HG02981 (cell line): ENCODE measurements around the gene ABHD12.
"Not testable (repeated sequence)": the region's sequence is repeated elsewhere in the genome, so short reads cannot be mapped to it uniquely, and the experiment has no call there.

ENCODE experiments used
- ATAC-seq: cut with Tn5 transposase; IDR thresholded peaks from one replicate; pipeline ENCODE4 v1.9.1; 2021; ENCODE audit warnings: mild to moderate bottlenecking, moderate library complexity; ENCODE audit not compliant: unreplicated experiment

The ABHD12 gene

DNA sequence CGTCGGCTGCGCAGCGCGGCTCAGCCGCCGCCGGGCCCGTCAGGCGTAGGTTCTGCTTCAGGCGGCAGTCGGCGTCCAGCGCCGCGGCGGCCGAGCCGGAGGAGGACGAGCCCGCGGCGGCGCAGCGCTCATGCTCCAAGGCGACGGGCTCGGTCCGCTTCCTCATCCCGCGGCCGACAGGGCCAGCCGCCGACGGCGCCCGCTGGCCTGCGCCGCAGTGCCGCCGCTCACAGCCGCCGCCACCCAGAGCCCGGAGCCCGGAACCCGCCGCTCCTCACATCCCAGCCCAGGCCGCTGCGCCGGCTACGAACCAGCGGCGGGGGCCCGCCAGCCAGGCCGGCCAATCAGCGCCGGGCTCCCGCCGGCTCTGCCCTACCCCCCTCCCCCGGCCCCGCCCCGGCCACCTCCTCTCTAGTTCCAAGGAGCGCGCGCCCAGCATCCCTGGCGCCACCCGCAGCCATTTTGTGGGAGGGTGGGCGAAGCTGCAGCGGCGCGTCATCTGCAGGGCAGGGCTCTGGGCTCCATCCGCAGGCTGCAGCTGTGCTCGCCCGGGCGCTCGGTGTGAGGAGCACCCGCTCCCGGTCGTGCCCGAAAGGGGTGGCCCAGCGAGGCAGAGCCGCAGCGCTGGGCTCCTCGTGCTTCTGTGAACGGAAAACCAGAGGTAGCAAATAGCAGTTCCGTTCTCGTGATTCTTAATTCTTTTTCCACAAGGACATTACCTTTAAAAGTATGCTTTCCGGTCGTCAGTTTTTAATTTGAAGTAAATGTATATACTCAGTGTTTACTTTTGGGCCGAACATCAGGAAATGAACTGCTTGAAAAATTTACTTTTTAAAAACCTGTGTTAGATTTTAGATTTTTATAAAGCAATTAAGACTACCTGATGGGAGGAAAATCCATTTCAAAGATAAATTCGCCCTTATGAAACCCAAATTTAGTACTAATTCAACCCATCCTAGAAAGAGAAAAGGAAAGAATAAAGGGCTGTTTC is at the start of gene ABHD12:
ABHD12 (minus strand) TSS at position 298 of the 991 bp plus-strand sequence; CDS start at position 166, 132 bp downstream.
- ATAC-seq = peak; percentile 89

- no peak for ATAC-seq
Measured at GRCh38 chr20:25439328-25439727, 48.7 kb upstream of the ABHD12 start.

GRCh38 chr20:25437153-25437581 is 46.5 kb upstream of the ABHD12 start:
- ATAC-seq = no peak

DNA sequence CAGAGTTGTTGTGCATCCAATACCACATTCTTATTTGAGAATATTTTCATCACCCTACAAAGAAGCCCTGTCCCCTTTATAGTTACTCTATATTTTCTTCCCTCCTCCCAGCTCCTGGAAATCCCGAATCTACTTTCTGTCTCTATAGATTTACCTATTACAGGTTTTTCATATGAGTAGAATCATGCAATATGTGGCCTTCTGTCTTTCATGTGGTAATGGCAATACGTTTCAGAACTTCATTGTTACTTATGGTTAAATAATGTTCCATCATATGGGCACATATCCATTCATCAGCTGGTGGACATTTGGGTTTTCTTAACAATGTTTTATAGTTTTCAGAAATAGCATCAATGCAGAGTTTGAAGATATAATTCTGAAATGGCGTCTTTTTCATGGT is 33.9 kb upstream of the ABHD12 start:
- ATAC-seq = no peak

GRCh38 chr20:25422032-25422431 is 31.4 kb upstream of the ABHD12 start:
- no peak for ATAC-seq

DNA sequence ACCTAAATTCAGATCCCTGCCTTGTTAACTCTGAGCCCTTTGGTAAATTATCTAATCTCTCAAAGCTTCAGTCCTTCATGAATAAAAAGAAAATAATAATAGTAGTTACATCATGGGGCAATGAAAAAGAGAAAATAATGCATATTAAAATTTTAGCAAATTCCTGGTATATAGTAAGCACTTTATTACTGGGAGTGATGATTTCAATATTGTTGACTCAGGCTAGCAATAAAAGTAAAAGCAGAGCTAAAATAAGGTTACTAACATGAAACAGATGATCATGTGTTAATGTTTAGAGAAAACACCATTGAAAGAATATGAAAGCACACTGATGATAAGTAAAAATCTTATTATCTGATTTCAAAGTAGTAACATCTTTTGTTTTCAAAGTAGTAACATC is 30.5 kb upstream of the ABHD12 start:
- no peak for ATAC-seq

GRCh38 chr20:25418776-25419175 is 28.1 kb upstream of the ABHD12 start:
- no peak for ATAC-seq

DNA sequence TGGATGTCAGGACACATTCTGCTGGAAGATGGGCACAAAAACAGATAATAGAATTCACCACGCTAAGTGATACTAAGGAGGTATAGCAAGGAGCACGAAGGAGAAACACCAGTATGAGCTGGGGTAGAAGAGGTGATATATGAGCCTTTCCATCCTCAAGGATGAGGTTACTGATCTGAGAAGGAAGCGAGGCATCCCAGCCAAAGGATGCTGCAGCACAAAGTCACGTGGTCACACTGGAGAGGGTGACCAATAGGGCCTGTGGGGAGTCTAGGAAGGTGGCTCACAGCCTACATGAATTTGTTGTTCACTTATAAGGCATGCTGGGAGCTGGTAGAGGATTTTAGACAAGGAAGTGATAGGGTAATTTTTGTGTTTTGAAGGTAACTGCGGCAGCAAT is 18.3 kb upstream of the ABHD12 start:
- no peak for ATAC-seq

GRCh38 chr20:25408170-25408547 is 17.5 kb upstream of the ABHD12 start:
- ATAC-seq = no peak

DNA sequence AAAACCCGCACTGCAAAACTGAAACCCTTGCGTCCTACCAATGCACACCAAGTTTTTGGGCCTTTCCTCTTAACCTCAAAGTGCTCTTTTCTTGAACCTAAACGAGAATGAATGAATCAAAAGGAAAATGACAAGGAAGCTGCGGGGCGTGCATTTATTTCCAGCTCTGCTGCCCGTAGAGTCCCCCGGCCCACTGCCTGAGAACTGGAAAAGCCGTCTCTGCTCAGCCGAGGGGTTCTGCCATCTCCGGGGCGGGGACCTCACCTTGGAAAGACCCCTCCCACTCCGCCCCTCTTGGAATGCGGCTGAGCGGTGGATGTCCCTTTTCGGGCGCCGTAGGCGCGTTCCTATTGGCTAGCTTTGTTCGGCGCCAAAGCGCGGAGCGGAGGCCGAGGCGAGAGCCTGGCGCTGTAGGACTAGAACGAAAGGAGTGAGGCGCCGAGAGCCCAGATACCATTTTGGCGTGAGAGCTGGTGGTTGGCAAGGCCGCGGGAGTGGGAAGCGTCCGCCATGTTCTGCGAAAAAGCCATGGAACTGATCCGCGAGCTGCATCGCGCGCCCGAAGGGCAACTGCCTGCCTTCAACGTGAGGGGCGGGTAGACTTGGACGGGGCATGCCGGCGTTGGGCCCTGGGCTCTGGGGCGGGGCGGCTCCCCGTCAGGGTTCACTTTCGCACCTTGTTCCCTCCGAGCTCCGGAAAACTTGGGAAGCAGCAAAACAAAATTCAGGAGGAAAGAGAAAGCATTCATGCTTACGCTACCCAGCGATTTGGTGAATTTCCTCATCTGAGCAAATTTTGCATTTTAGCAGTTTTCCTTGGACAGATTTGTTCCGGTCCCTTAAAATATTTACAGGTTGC is 16.9 kb upstream of the ABHD12 start, which contains the start of gene GINS1:
GINS1 (plus strand) TSS at position 363 of the 859 bp plus-strand sequence; CDS start at position 511, 148 bp downstream.
- peak; percentile 85 for ATAC-seq

DNA sequence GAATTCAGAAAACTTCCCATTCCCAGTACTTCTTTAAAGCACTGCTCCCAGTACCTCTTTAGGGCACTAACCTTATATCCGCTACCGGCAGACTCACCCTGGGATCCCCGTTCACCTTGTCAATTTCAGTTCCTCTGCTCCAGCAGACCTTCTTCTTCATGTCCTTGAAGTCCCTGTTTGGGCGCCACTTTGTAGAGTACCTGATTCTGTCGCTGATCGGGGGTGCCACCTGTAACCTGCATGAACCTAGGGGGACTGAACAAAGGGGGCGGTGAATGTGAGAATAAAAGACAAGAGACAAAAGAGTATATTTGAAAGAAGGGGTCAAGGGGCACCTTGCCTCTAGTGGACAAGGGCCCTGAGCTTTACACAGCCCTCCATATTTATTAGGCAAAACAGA is 11.9 kb upstream of the ABHD12 start:
- no peak for ATAC-seq

- ATAC-seq = not testable (repeated sequence)
Measured at GRCh38 chr20:25400291-25400732, 9.7 kb upstream of the ABHD12 start.

DNA sequence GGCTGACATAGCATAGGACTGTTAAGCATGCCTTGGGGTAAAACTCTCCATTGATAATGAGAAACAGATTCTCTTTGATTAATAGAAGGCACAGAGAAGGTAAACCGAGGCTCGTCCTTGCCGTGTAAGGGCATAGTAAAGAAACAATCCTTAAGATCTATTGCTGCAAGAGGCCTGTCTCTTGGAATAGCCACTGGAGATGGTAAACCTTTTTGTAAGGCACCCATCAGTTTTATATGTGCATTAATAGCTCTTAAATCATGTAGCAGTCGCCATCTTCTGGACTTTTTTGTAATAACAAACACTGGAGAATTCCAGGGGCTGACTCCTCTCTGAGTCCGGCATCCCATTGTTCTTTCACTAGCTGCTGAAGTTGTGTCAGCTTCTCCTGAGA is 8.4 kb upstream of the ABHD12 start:
- ATAC-seq = no peak

GRCh38 chr20:25398376-25399036 is 7.9 kb upstream of the ABHD12 start:
- no peak for ATAC-seq

GRCh38 chr20:25397821-25398220 is 7.2 kb upstream of the ABHD12 start:
- ATAC-seq = no peak

DNA sequence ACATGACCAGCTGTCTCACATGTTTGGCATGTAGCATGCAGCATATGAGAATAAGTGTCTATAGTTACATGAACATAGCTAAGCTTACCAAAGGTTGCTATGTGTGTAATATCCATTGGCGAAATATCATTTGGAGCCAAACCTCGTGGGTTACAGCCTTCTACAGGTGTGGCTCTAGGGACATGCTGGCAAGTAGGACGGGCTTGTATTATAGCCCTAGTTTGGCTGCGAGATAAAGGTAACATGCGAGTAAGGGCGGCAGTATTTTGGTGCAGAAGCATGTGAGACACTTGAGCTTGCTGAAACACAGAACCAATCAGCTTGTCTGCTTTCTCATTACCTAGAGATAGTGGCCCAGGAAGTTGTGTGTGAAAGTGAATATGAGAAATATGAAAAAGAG is 6.5 kb upstream of the ABHD12 start:
- ATAC-seq = no peak

GRCh38 chr20:25394996-25395395 is 4.4 kb upstream of the ABHD12 start:
- no peak for ATAC-seq

GRCh38 chr20:25394276-25394675 is 3.6 kb upstream of the ABHD12 start:
- ATAC-seq = no peak

- ATAC-seq = peak; percentile 19
Measured at GRCh38 chr20:25389858-25390537, 637 bp downstream of the ABHD12 start.

GRCh38 chr20:25389401-25389857 is 1.2 kb downstream of the ABHD12 start:
- ATAC-seq = no peak
